Upper lobe of left lung (tissue), 4 donors: Measurements from ENCODE around the gene WNK2.

ENCODE experiments used
- CTCF ChIP-seq, 6 experiments: fragments of 450-650 bp in 4 of 6; fragments of 200-600 bp in 2 of 6; sonication (generic) in 2 of 6; IDR thresholded peaks; one replicate each; pipeline ENCODE4 v1.5.1; 2016 to 2019; ENCODE audit warnings: antibody characterized with exemption in 6 of 6
- EP300 ChIP-seq, 4 donors: sonication (generic); formaldehyde crosslinking; IDR thresholded peaks; one replicate each; pipeline ENCODE4 v1.5.1; 2017; ENCODE audit warnings: antibody characterized with exemption in 4 of 4, control low read depth in 2 of 4
- POLR2A ChIP-seq, 4 donors: fragments of 450-650 bp; IDR thresholded peaks; one replicate each; pipeline ENCODE4 v1.5.1; 2016 to 2017; ENCODE audit warnings: antibody characterized with exemption in 4 of 4, mild to moderate bottlenecking in 2 of 4
- POLR2AphosphoS5 ChIP-seq, 2 donors: sonication (generic); formaldehyde crosslinking; IDR thresholded peaks; one replicate each; pipeline ENCODE4 v1.5.1; 2017; ENCODE audit warnings: antibody characterized with exemption in 2 of 2

GRCh38 chr9:93172666-93173364 lies 11.1 kb upstream of the WNK2 start:
- no peak for TF ChIP-seq POLR2AphosphoS5 (IDR thresholded peaks at IDR 0.05)
- TF ChIP-seq CTCF (IDR thresholded peaks at IDR 0.05), result no peak
- no peak for TF ChIP-seq EP300 (IDR thresholded peaks at IDR 0.05)
- no peak for TF ChIP-seq POLR2A (IDR thresholded peaks at IDR 0.05)
